Thyroid gland (tissue), 4 donors: ENCODE data around the gene PRKD1.

Experiments
- CTCF ChIP-seq, 6 experiments: fragments of 200-600 bp in 3 of 6; fragments of 450-650 bp in 3 of 6; sonication (generic) in 3 of 6; IDR thresholded peaks; one replicate each; pipeline ENCODE4 v1.5.1; 2016 to 2019; ENCODE audit warnings: antibody characterized with exemption in 6 of 6, mild to moderate bottlenecking in 2 of 6, inconsistent platforms in 1 of 6, moderate library complexity in 1 of 6
- POLR2A ChIP-seq, 2 donors: fragments of 450-650 bp; IDR thresholded peaks; one replicate each; pipeline ENCODE4 v1.6.1; 2017; ENCODE audit warnings: antibody characterized with exemption in 2 of 2, mild to moderate bottlenecking in 2 of 2, moderate library complexity in 1 of 2

GRCh38 chr14:29789475-29789874, 138.2 kb downstream of the PRKD1 start:
- TF ChIP-seq CTCF (IDR thresholded peaks at IDR 0.05) = no peak
- TF ChIP-seq POLR2A (IDR thresholded peaks at IDR 0.05) = no peak
